Neural progenitor cell (in vitro differentiated cells): Measurements from ENCODE around the gene VPS26C. TPM values are rescaled to one million over a fixed set of nuclear protein-coding genes. Genes with fewer than 3 reads are reported as not detected.

ENCODE experiments used
- DNase-seq: peaks from one replicate; pipeline ENCODE4 v3.0.0-alpha.2; 2016; ENCODE audit warnings: low spot score
- H2AFZ ChIP-seq: fragments of 200-600 bp; sonication (generic); replicated peaks from 2 replicates; pipeline ENCODE4 v1.6.1; 2016; ENCODE audit warnings: antibody characterized with exemption
- H3F3A ChIP-seq: fragments of 200-600 bp; sonication (generic); 2 replicates; pipeline ENCODE4 v1.6.1; 2016; ENCODE audit warnings: antibody characterized with exemption, low read depth
- H3K27ac ChIP-seq: fragments of 200-600 bp; sonication (generic); 2 replicates; pipeline ENCODE4 v1.5.1; 2016; ENCODE audit warnings: mild to moderate bottlenecking
- H3K27me3 ChIP-seq: fragments of 200-600 bp; sonication (generic); 2 replicates; pipeline ENCODE4 v1.6.1; 2016; ENCODE audit warnings: mild to moderate bottlenecking, moderate library complexity
- H3K36me3 ChIP-seq: fragments of 200-600 bp; sonication (generic); 2 replicates; pipeline ENCODE4 v1.5.1; 2016
- H3K4me1 ChIP-seq: fragments of 200-600 bp; sonication (generic); 2 replicates; pipeline ENCODE4 v1.6.1; 2016; ENCODE audit warnings: mixed run types
- H3K4me2 ChIP-seq: fragments of 200-600 bp; sonication (generic); 2 replicates; pipeline ENCODE4 v1.6.1; 2016
- H3K4me3 ChIP-seq: fragments of 200-600 bp; sonication (generic); 2 replicates; pipeline ENCODE4 v1.5.1; 2016
- H3K79me2 ChIP-seq: fragments of 200-600 bp; sonication (generic); 2 replicates; pipeline ENCODE4 v1.6.1; 2016; ENCODE audit warnings: low read depth
- H3K9ac ChIP-seq: fragments of 200-600 bp; sonication (generic); 2 replicates; pipeline ENCODE4 v1.6.1; 2016
- H3K9me3 ChIP-seq: fragments of 200-600 bp; sonication (generic); 2 replicates; pipeline ENCODE4 v1.5.1; 2016; ENCODE audit warnings: low read depth
- H4K20me1 ChIP-seq: fragments of 200-600 bp; sonication (generic); 2 replicates; pipeline ENCODE4 v1.6.1; 2016; ENCODE audit warnings: low read depth
- H3K27ac Mint-ChIP-seq: 3 replicates; pipeline ENCODE4 v1.8.0; 2021; ENCODE audit warnings: mixed read lengths
- H3K27me3 Mint-ChIP-seq: 2 replicates; pipeline ENCODE4 v1.8.0; 2022; ENCODE audit warnings: low read depth, mild to moderate bottlenecking, inconsistent platforms, moderate library complexity, mixed read lengths; ENCODE audit not compliant: insufficient read depth
- H3K36me3 Mint-ChIP-seq: 3 replicates; pipeline ENCODE4 v1.8.0; 2021; ENCODE audit warnings: mixed read lengths
- H3K4me1 Mint-ChIP-seq: 3 replicates; pipeline ENCODE4 v1.8.0; 2021; ENCODE audit warnings: mixed read lengths
- H3K4me3 Mint-ChIP-seq: 3 replicates; pipeline ENCODE4 v1.8.0; 2021; ENCODE audit warnings: mild to moderate bottlenecking, moderate library complexity, mixed read lengths
- H3K9me3 Mint-ChIP-seq: 3 replicates; pipeline ENCODE4 v1.8.0; 2020; ENCODE audit warnings: mixed read lengths
- EZH2 ChIP-seq: fragments of 200-600 bp; sonication (generic); IDR thresholded peaks from 2 replicates; pipeline ENCODE4 v1.6.1; 2017; ENCODE audit warnings: antibody characterized with exemption, mild to moderate bottlenecking, moderate library complexity
- EZH2phosphoT487 ChIP-seq: fragments of 200-600 bp; sonication (generic); IDR thresholded peaks from 2 replicates; pipeline ENCODE4 v1.6.1; 2017; ENCODE audit warnings: antibody characterized with exemption
- total RNA-seq: library from RNA; depleted of rRNA; stranded (reverse); fragments of >200 nt; gene quantifications from 2 replicates; pipeline ENCODE4 v1.2.3, GENCODE V29; 2015; ENCODE audit warnings: low replicate concordance
- TF ChIP-seq, protein P1 (sequence below): fragments of 200-600 bp; sonication (generic); IDR thresholded peaks from 2 replicates; pipeline ENCODE4 v1.5.1; 2017; ENCODE audit warnings: antibody characterized with exemption, mild to moderate bottlenecking

The VPS26C gene
- total RNA-seq, 1 donor from 2014 or later = 80.5 TPM

- Histone ChIP-seq H3K36me3 (no peaks in the 10 kb centered on the region), H3K27ac (no peak overlapping the region), H3K9ac (no peak overlapping the region), H3K27me3 (no peaks in the 10 kb centered on the region), H4K20me1 (no peaks in the 10 kb centered on the region), H3F3A (no peaks in the 10 kb centered on the region), H3K9me3 (no peaks in the 10 kb centered on the region), H3K4me1 (no peaks in the 10 kb centered on the region), H3K79me2 (no peaks in the 10 kb centered on the region), H3K4me3 (no peak overlapping the region), H2AFZ (no peak overlapping the region), H3K4me2 (no peak overlapping the region)
- DNase-seq = no peak
- Mint-ChIP-seq H3K9me3 (no peaks in the 10 kb centered on the region), H3K27me3 (no peaks in the 10 kb centered on the region), H3K4me3 (peak overlapping the region; percentile 1), H3K4me1 (no peaks in the 10 kb centered on the region), H3K27ac (no peak overlapping the region), H3K36me3 (peaks cover 38% of the 10 kb centered on the region)
- TF ChIP-seq, protein P1, sequence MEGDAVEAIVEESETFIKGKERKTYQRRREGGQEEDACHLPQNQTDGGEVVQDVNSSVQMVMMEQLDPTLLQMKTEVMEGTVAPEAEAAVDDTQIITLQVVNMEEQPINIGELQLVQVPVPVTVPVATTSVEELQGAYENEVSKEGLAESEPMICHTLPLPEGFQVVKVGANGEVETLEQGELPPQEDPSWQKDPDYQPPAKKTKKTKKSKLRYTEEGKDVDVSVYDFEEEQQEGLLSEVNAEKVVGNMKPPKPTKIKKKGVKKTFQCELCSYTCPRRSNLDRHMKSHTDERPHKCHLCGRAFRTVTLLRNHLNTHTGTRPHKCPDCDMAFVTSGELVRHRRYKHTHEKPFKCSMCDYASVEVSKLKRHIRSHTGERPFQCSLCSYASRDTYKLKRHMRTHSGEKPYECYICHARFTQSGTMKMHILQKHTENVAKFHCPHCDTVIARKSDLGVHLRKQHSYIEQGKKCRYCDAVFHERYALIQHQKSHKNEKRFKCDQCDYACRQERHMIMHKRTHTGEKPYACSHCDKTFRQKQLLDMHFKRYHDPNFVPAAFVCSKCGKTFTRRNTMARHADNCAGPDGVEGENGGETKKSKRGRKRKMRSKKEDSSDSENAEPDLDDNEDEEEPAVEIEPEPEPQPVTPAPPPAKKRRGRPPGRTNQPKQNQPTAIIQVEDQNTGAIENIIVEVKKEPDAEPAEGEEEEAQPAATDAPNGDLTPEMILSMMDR = no peak
- no peak for TF ChIP-seq EZH2
- TF ChIP-seq EZH2phosphoT487 = no peak
Measured at GRCh38 chr21:37219761-37220432, 47.2 kb downstream of the VPS26C start.

DNA sequence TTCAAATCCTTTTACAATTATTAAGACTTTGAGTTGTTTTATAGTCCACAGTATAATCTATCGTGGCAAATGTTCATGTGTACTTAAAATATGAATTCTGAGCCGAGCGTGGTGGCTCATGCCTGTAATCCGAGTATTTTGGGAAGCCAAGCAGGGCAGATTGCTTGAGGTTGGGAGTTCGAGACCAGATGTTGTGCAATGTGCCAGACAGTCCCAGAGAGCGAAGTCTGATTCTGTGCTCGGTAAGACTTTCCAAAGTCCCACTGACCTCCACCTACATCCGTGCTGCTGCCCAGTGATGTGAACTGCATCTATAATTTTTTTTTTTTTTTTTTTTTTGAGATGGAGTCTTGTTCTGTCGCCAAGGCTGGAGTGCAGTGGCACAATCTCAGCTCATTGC is 52.2 kb downstream of the VPS26C start:
- Mint-ChIP-seq H3K27ac (no peak overlapping the region), H3K4me1 (no peaks in the 10 kb centered on the region), H3K4me3 (no peak overlapping the region), H3K9me3 (peaks cover 5% of the 10 kb centered on the region), H3K36me3 (peaks cover 17% of the 10 kb centered on the region), H3K27me3 (no peaks in the 10 kb centered on the region)
- Histone ChIP-seq H3K27me3 (no peaks in the 10 kb centered on the region), H3K4me2 (no peak overlapping the region), H3K4me1 (no peaks in the 10 kb centered on the region), H2AFZ (no peak overlapping the region), H3K4me3 (no peak overlapping the region), H3F3A (no peaks in the 10 kb centered on the region), H3K9ac (no peak overlapping the region), H3K27ac (no peak overlapping the region), H3K9me3 (no peaks in the 10 kb centered on the region), H4K20me1 (no peaks in the 10 kb centered on the region), H3K79me2 (no peaks in the 10 kb centered on the region), H3K36me3 (no peaks in the 10 kb centered on the region)
- TF ChIP-seq EZH2 = no peak
- no peak for TF ChIP-seq EZH2phosphoT487
- TF ChIP-seq, protein P1 = no peak
- no peak for DNase-seq

GRCh38 chr21:37210799-37211198 is 56.3 kb downstream of the VPS26C start:
- H3K9me3 Mint-ChIP-seq = peaks cover 5% of the 10 kb centered on the region
- no peak overlapping the region for H3K27ac Mint-ChIP-seq
- Histone ChIP-seq H3K27ac (no peak overlapping the region), H3K36me3 (no peaks in the 10 kb centered on the region), H3K4me2 (no peak overlapping the region), H3K4me1 (no peaks in the 10 kb centered on the region), H3K4me3 (no peak overlapping the region), H3K27me3 (no peaks in the 10 kb centered on the region), H3K79me2 (no peaks in the 10 kb centered on the region), H4K20me1 (no peaks in the 10 kb centered on the region), H2AFZ (no peak overlapping the region), H3F3A (no peaks in the 10 kb centered on the region), H3K9ac (no peak overlapping the region), H3K9me3 (no peaks in the 10 kb centered on the region)
- TF ChIP-seq EZH2phosphoT487 (no peak), EZH2 (no peak)
- TF ChIP-seq, protein P1 = no peak
- DNase-seq = no peak
- H3K36me3 Mint-ChIP-seq = peaks cover 8% of the 10 kb centered on the region
- H3K4me1 Mint-ChIP-seq = peaks cover 7% of the 10 kb centered on the region
- H3K4me3 Mint-ChIP-seq = no peak overlapping the region
- H3K27me3 Mint-ChIP-seq = peaks cover 2% of the 10 kb centered on the region
